ENCODE data around the gene JAG1.

JAG1 gene

GRCh38 chr20:10653599-10654249 is 20.1 kb downstream of the JAG1 start:
- DNase-seq (ENCODE audit: low read depth, low spot score): no peak

DNA sequence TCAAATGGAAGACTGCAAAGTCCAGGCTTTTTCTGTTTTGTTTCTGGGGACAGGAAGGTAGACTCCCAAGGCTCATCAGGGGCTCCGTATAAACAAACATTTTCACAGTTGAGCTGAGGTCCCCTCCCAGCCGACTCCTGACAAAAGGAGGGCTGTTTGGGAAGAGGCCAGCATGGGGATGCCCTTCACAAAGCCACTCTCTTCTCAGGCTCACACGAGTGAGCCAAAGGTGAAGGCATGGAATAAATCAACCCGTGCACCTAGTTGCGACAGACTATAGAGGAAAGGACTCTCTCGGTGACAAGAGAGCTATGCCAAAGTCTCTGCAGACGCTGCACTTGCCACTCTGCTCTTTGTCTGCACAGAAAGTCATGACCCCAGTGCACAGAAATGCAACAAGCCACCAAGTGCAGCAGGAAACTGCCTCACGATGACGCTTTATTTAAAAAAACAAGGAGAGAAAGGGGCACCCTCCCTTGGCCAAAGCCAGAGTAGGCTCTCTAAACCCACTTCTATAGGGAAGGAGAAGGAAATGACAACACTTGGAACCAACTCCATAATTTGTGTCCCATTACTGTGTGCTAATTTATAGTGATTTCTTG is 21.0 kb downstream of the JAG1 start:
- no peak for DNase-seq (ENCODE audit: low read depth, low spot score)

GRCh38 chr20:10652185-10652584 is 21.6 kb downstream of the JAG1 start:
- no peak for DNase-seq (ENCODE audit: low read depth, low spot score)

DNA sequence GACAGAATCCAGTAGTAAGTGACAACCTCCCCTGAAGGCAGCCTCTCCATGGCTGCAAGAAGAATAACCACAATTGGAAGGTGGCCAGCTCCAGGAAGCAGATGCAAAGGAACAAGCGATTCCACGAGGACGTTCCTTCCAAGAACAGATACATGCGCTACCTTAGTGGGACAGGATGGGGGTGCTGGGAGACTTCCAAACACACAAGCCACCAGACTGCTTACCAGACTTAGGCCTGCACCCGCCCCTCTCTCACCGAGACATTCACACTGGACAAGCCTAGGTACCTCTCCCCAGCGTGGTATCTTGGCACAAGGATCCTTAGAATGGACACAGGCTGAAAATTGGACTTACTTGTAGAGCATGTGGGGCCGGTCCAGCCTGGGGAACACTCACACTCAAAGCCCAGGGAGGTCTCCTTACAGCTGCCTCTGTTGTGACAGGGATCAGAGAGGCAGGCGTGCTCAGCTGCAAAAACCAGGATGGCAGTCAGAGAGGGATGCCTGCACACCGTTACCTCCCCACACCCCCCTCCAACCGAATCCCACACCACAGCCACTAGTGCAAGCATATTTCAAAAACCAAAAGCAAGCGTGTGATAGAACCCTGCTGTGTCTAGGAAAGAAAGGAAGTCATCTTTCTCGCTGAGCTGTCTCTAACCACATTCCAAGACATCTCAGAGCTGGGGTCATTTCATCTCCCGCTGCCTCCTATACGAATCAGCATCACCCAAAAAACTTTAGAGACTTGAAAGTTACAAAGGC is 22.4 kb downstream of the JAG1 start:
- DNase-seq (ENCODE audit: low read depth, low spot score): no peak

DNA sequence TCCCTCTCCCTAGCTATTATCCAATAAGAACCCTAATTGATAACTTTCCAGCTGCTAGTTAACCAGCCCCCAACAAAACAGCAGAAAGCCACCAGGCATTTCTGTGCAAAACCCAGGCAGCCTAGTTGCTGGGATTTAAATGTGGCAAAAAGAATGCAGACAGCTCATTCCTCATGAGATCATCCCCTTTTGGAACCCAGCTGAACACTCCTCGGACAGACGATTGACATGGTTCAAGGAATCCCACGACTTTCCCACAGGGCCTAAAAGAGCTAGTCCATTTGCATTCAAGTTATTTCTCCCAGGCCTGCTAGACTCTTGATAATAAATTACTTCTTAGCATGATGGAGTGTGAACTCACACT is 24.0 kb downstream of the JAG1 start:
- DNase-seq (ENCODE audit: low read depth, low spot score): no peak

GRCh38 chr20:10649080-10649796 is 24.6 kb downstream of the JAG1 start:
- no peak for DNase-seq (ENCODE audit: low read depth, low spot score)

GRCh38 chr20:10648651-10649050 is 25.1 kb downstream of the JAG1 start:
- no peak for DNase-seq (ENCODE audit: low read depth, low spot score)

GRCh38 chr20:10647909-10648308 is 25.9 kb downstream of the JAG1 start:
- no peak for DNase-seq (ENCODE audit: low read depth, low spot score)

DNA sequence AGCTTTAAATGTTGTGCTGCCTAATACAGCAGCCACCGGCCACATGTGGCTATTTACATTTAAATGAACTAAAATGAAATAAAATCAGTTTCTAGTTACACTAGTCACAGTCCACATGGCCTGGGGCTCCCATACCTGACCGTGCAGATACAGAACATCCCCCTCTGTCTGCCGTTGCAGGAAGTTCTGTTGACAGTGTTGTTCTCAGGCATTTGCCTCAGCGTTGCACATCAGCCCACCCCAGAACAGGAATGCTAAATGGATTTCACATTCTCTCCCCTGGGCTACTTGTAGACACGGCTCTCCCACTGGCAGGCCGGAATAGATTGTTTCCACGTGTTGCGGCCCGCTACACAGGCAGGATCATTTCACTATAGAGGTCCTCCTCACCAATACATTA is 26.3 kb downstream of the JAG1 start:
- no peak for DNase-seq (ENCODE audit: low read depth, low spot score)

GRCh38 chr20:10646886-10647420 is 26.8 kb downstream of the JAG1 start:
- DNase-seq (ENCODE audit: low read depth, low spot score): no peak

GRCh38 chr20:10646006-10646405 is 27.8 kb downstream of the JAG1 start:
- DNase-seq (ENCODE audit: low read depth, low spot score): no peak

- no peak for DNase-seq (ENCODE audit: low read depth, low spot score)
Observed at GRCh38 chr20:10645205-10645570, 28.6 kb downstream of the JAG1 start.

DNA sequence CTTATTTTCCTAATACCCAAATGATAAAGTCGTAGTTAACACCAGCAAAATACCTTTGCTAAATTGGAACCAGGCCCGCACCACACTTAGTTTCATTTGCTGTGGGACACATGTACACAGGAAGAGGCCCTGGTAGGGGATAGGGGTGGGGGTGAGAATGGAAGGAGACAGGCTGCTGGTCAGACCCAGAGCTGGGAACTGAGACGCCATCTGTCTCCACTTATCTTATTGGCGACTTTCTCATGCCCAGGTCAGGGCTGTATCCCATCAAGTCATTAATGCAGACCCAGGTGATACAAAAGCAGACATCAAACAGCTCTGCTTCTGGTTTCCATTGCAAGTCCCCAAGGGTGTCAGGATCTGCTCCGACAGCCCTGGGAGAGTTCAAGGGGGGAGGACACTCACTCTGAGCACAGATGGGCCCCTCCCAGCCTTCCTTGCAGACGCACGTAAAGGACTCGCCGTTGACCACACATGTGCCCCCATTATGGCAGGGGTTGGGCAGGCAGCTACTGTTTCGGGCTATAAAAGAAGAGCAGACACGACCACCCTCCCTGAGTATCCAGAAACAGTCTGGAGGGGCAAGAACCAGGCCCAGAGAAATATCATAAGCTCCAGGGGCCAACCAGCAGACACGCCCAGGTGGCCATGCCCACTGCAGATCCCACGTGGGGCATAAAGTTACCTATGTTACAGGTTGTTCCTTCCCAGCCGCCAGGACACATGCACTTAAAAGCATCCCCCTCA is 29.2 kb downstream of the JAG1 start:
- DNase-seq (ENCODE audit: low read depth, low spot score): no peak

GRCh38 chr20:10643560-10643873 is 30.3 kb downstream of the JAG1 start:
- DNase-seq (ENCODE audit: low read depth, low spot score): no peak

DNA sequence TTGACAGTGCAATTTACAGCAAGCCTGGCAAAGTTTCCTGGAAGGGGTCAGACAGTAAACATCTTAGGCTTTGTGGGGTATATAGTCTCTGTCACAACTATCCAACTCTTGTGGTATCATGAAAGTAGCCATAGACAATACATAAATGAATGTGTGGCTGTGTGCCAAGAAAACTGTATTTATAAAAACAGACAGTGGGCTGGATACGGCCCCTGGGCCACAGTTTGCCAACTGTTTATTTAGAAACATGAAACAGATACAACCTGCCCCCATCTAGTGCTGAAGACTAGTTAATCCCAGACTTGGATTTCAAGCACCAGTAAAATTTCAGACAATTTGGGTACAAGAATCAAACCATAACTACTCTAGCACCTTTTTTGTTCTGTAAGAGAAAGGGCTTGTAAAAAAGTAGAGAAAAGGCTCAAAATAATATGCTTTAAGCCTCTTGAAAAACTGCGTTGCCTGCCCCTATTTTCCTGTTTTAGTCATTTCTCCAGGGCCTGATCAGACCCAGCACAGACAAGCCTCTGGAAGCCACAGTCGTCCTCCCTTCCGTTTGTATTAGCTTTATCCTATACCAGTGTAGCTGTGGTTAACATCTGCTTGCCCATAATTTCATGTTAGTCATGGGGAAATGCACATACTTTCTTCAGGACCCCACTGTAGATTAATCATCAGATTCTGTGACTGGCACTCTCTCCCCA is 30.8 kb downstream of the JAG1 start:
- DNase-seq (ENCODE audit: low read depth, low spot score): no peak

DNA sequence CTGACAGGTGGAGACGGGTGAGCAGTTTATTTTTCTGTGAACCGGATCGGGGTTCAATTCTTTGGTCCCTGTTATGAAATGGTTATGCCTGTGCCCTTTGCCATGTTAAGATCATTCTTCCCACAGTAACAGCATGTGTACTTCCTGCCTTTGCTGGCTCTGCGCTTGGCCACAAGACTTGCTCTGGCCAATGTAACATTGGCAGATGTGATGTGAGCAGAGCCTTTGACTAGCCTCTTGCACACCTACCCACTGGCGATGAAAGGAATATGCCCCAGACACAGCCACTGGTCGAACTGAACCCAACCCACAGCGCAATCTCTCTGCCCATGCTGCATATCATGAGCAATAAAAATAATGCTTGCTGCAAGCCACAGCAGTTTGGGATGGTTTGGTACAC is 31.9 kb downstream of the JAG1 start:
- DNase-seq (ENCODE audit: low read depth, low spot score): no peak

- no peak for DNase-seq (ENCODE audit: low read depth, low spot score)
Observed at GRCh38 chr20:10641467-10641866, 32.3 kb downstream of the JAG1 start.

DNA sequence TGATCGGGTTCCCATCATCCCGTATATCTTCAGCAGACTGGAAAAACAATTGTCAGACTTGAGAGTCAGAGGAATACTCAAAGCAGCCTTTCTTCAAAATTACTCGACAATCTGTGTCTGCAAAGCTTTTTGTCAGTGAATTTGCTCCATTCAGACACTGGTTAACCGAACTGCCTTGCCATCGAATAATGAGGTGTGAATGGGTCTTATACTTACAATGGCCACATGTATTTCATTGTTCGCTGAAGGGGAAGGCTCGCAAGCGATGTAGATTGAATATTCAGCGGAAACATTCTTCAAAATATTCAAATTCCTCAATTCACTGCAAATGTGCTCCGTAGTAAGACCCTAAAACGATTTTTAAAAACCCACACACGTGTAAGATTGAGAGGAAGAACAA is 32.9 kb downstream of the JAG1 start:
- no peak for DNase-seq (ENCODE audit: low read depth, low spot score)

- DNase-seq (ENCODE audit: low read depth, low spot score): no peak
Observed at GRCh38 chr20:10639737-10640556, 33.9 kb downstream of the JAG1 start.

GRCh38 chr20:10639077-10639736 is 34.6 kb downstream of the JAG1 start:
- no peak for DNase-seq (ENCODE audit: low read depth, low spot score)
